Keratinocyte (primary cell): Measurements from ENCODE around the gene ADD2. TPM values are rescaled to one million over a fixed set of nuclear protein-coding genes. Genes with fewer than 3 reads are reported as not detected.

Experiments used
- DNase-seq: peaks from one replicate; pipeline ENCODE4 v3.0.0-alpha.2; 2011; ENCODE audit warnings: low read depth, missing footprints, low spot score
- FAIRE-seq: peaks from 2 replicates; lab custom pipeline; 2011; peaks lifted over from hg19 to GRCh38; lab: Jason Lieb, UNC
- H2AFZ ChIP-seq: 2 replicates; pipeline ENCODE4 v1.6.0; 2012; ENCODE audit warnings: low read length, control low read depth, inconsistent platforms; ENCODE audit not compliant: control insufficient read depth
- H3K27ac ChIP-seq: 2 replicates; pipeline ENCODE4 v1.5.1; 2011; ENCODE audit warnings: low read length; ENCODE audit not compliant: control insufficient read depth, insufficient read depth
- H3K27me3 ChIP-seq: 3 replicates; pipeline ENCODE4 v1.6.0; 2011; ENCODE audit warnings: low read length; ENCODE audit not compliant: control insufficient read depth, insufficient read depth; ENCODE audit errors: extremely low read depth
- H3K36me3 ChIP-seq, 2 experiments: 2 replicates in 1 of 2; 3 replicates in 1 of 2; pipeline ENCODE4 v1.5.1; 2011; ENCODE audit warnings: low read length in 2 of 2, mild to moderate bottlenecking in 1 of 2; ENCODE audit not compliant: control insufficient read depth in 2 of 2, insufficient read depth in 2 of 2; ENCODE audit errors: extremely low read depth in 1 of 2
- H3K4me1 ChIP-seq: 3 replicates; pipeline ENCODE4 v1.5.1; 2011; ENCODE audit warnings: low read length; ENCODE audit not compliant: control insufficient read depth, insufficient read depth; ENCODE audit errors: extremely low read depth
- H3K4me2 ChIP-seq: 3 replicates; pipeline ENCODE4 v1.6.0; 2011; ENCODE audit warnings: low read depth, low read length; ENCODE audit not compliant: control insufficient read depth, insufficient read depth; ENCODE audit errors: extremely low read depth
- H3K4me3 ChIP-seq, 3 experiments: fragments of 200-600 bp in 1 of 3; sonication (generic) in 1 of 3; 2 replicates in 2 of 3; 3 replicates in 1 of 3; pipeline ENCODE4 v1.5.1; 2011 to 2016; ENCODE audit warnings: low read length in 3 of 3, mild to moderate bottlenecking in 3 of 3, control low read depth in 2 of 3, inconsistent platforms in 1 of 3, low read depth in 1 of 3, mixed read lengths in 1 of 3, mixed run types in 1 of 3, moderate library complexity in 1 of 3; ENCODE audit not compliant: control insufficient read depth in 2 of 3, insufficient read depth in 2 of 3; ENCODE audit errors: extremely low read depth in 1 of 3
- H3K79me2 ChIP-seq: 2 replicates; pipeline ENCODE4 v1.6.0; 2012; ENCODE audit warnings: low read length; ENCODE audit not compliant: control insufficient read depth, insufficient read depth
- H3K9ac ChIP-seq: 3 replicates; pipeline ENCODE4 v1.6.0; 2011; ENCODE audit warnings: low read length; ENCODE audit not compliant: control insufficient read depth, insufficient read depth; ENCODE audit errors: extremely low read depth
- H3K9me1 ChIP-seq: 3 replicates; pipeline ENCODE4 v1.6.0; 2011; ENCODE audit warnings: low read length; ENCODE audit not compliant: control insufficient read depth, insufficient read depth; ENCODE audit errors: extremely low read depth
- H3K9me3 ChIP-seq: 2 replicates; pipeline ENCODE4 v1.5.1; 2012; ENCODE audit warnings: low read depth, low read length; ENCODE audit not compliant: control insufficient read depth
- H4K20me1 ChIP-seq: 3 replicates; pipeline ENCODE4 v1.6.0; 2011; ENCODE audit warnings: low read length; ENCODE audit not compliant: control insufficient read depth, insufficient read depth; ENCODE audit errors: extremely low read depth
- CTCF ChIP-seq, 3 experiments: IDR thresholded peaks in 1 of 3; conservative IDR thresholded peaks in 1 of 3; optimal IDR thresholded peaks in 1 of 3; 2 replicates in 2 of 3; 3 replicates in 1 of 3; pipeline versions ENCODE3 to v1.5.1; 2011; ENCODE audit warnings: low read length in 3 of 3, mild to moderate bottlenecking in 3 of 3, moderate library complexity in 2 of 3, control low read depth in 1 of 3, inconsistent platforms in 1 of 3; ENCODE audit not compliant: insufficient read depth in 2 of 3; ENCODE audit errors: extremely low read depth in 1 of 3
- EZH2 ChIP-seq: IDR thresholded peaks from one replicate; pipeline ENCODE4 v1.6.1; 2012; ENCODE audit warnings: inconsistent platforms, mild to moderate bottlenecking, low read length, moderate library complexity
- dilution Hi-C: fragments of 300-500 bp; cut with MboI; formaldehyde crosslinking; loops from one replicate; pipeline ENCODE4 v1.7.0; 2020; ENCODE audit warnings: low sequenced_read_pairs; ENCODE audit not compliant: extremely low pct_ligation_motif_present
- polyA plus RNA-seq, 5 experiments: library from polyadenylated mRNA; depleted of rRNA in 3 of 5; stranded (reverse) in 3 of 5; stranded (forward) in 1 of 5; unstranded in 1 of 5; fragments of >200 nt; gene quantifications; 1 replicate in 1 of 5; 2 replicates in 3 of 5; 3 replicates in 1 of 5; pipeline versions ENCODE4 v1.2.1 to v1.2.3, GENCODE V29; 2011 to 2012; ENCODE audit warnings: missing spikeins in 2 of 5, low read depth in 1 of 5, low replicate concordance in 1 of 5

Gene ADD2
- polyA plus RNA-seq, 1 donor (not counting 4 experiments of a cell fraction or from before 2014, with no cell fraction given): 0.05 TPM

GRCh38 chr2:70676301-70677035 is 91.5 kb downstream of the ADD2 start:
- dilution Hi-C loops: no loop called here
- Histone ChIP-seq H4K20me1 (no peaks in the 10 kb centered on the region), H3K9me1 (no peaks in the 10 kb centered on the region), H3K9ac (no peak overlapping the region), H3K4me1 (no peaks in the 10 kb centered on the region), H3K4me3 (no peak overlapping the region), H3K4me2 (no peak overlapping the region), H3K27me3 (no peaks in the 10 kb centered on the region), H3K9me3 (no peaks in the 10 kb centered on the region), H3K36me3 (no peaks in the 10 kb centered on the region), H3K27ac (no peak overlapping the region), H3K79me2 (no peaks in the 10 kb centered on the region), H2AFZ (no peak overlapping the region)
- DNase-seq (no peak), FAIRE-seq (no peak)
- TF ChIP-seq EZH2 (no peak), CTCF (optimal IDR thresholded peaks at IDR 0.05 in 1 of 3, IDR thresholded peaks at IDR 0.05 in 1 of 3, conservative IDR thresholded peaks at IDR 0.05 in 1 of 3; ENCODE audit: extremely low read depth in 1 of 3, insufficient read depth in 2 of 3, low read length in 3 of 3) (no peak)

DNA sequence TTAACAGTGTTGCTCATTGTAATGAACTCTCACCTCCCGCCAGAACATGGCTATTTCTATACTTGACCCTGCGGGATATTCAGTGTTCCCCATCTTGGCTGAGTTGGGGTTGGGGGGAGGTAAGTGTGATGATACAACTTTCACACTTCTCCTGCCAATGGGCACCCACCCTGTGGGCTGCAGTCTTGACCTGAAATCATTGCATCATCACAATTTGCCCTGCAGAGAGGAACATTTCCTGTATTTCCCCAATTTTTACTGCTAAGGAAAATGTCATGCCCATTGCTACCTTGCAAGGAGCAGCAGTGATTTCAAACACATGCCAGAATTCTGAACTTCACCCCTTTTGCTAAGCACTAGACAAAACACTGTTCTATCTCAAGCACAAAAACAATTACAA is 92.1 kb downstream of the ADD2 start:
- H3K4me3 ChIP-seq: no peak overlapping the region
- no peak overlapping the region for H3K9ac ChIP-seq
- dilution Hi-C loops: no loop called here
- no peaks in the 10 kb centered on the region for H3K79me2 ChIP-seq
- no peaks in the 10 kb centered on the region for H3K9me1 ChIP-seq
- H4K20me1 ChIP-seq: no peaks in the 10 kb centered on the region
- TF ChIP-seq EZH2 (no peak), CTCF (optimal IDR thresholded peaks at IDR 0.05 in 1 of 3, IDR thresholded peaks at IDR 0.05 in 1 of 3, conservative IDR thresholded peaks at IDR 0.05 in 1 of 3; ENCODE audit: extremely low read depth in 1 of 3, insufficient read depth in 2 of 3, low read length in 3 of 3) (no peak)
- H3K4me2 ChIP-seq: no peak overlapping the region
- H3K27ac ChIP-seq: no peak overlapping the region
- FAIRE-seq: no peak
- no peak overlapping the region for H2AFZ ChIP-seq
- no peaks in the 10 kb centered on the region for H3K4me1 ChIP-seq
- no peak for DNase-seq
- no peaks in the 10 kb centered on the region for H3K27me3 ChIP-seq
- H3K36me3 ChIP-seq: no peaks in the 10 kb centered on the region
- H3K9me3 ChIP-seq: no peaks in the 10 kb centered on the region
